HepG2 (cell line): ENCODE measurements around the gene IP6K3. TPM values are rescaled to one million over a fixed set of nuclear protein-coding genes. Genes with fewer than 3 reads are reported as not detected.

ENCODE experiments used
- BHLHE40 ChIP-seq: IDR thresholded peaks from 2 replicates; pipeline ENCODE4 v1.6.1; 2011; ENCODE audit warnings: low read length, improper control_type of control experiment
- DMTF1 ChIP-seq: sonication (generic); formaldehyde crosslinking; IDR thresholded peaks from 2 replicates; pipeline ENCODE4 v1.4.0; 2020; ENCODE audit warnings: mild to moderate bottlenecking, missing genetic modification reagents
- GPBP1L1 ChIP-seq: sonication (generic); formaldehyde crosslinking; IDR thresholded peaks from 2 replicates; pipeline ENCODE4 v1.5.0; 2020; ENCODE audit warnings: mild to moderate bottlenecking, missing genetic modification reagents
- KIAA2018 ChIP-seq: sonication (generic); formaldehyde crosslinking; IDR thresholded peaks from 2 replicates; pipeline ENCODE4 v1.5.0; 2020; ENCODE audit warnings: mild to moderate bottlenecking, missing genetic modification reagents, borderline replicate concordance
- RXRB ChIP-seq: IDR thresholded peaks from 2 replicates; pipeline ENCODE4 v1.6.1; 2016; ENCODE audit warnings: borderline replicate concordance, missing genetic modification reagents, missing compliant biosample characterization
- SP5 ChIP-seq: IDR thresholded peaks from 2 replicates; pipeline ENCODE4 v1.6.1; 2016; ENCODE audit warnings: low read depth, borderline replicate concordance
- TOE1 ChIP-seq: sonication (generic); formaldehyde crosslinking; IDR thresholded peaks from 2 replicates; pipeline ENCODE4 v1.4.0; 2020; ENCODE audit warnings: mild to moderate bottlenecking, missing genetic modification reagents
- TRAFD1 ChIP-seq: sonication (generic); formaldehyde crosslinking; IDR thresholded peaks from 2 replicates; pipeline ENCODE4 v1.5.1; 2020; ENCODE audit warnings: missing genetic modification reagents, mild to moderate bottlenecking, borderline replicate concordance
- ZBTB8A ChIP-seq: sonication (generic); formaldehyde crosslinking; IDR thresholded peaks from 2 replicates; pipeline ENCODE4 v1.4.0; 2020; ENCODE audit warnings: mild to moderate bottlenecking, low read depth, missing genetic modification reagents, borderline replicate concordance
- ZNF468 ChIP-seq: sonication (generic); formaldehyde crosslinking; IDR thresholded peaks from 2 replicates; pipeline ENCODE4 v1.8.0; 2022; ENCODE audit warnings: mild to moderate bottlenecking, moderate library complexity, missing genetic modification reagents
- ZNF530 ChIP-seq: sonication (generic); formaldehyde crosslinking; IDR thresholded peaks from 2 replicates; pipeline ENCODE4 v1.5.0; 2020; ENCODE audit warnings: low read depth, mild to moderate bottlenecking, missing genetic modification reagents
- ZNF549 ChIP-seq: sonication (generic); formaldehyde crosslinking; IDR thresholded peaks from 2 replicates; pipeline ENCODE4 v1.5.0; 2020; ENCODE audit warnings: missing genetic modification reagents
- ZNF747 ChIP-seq: sonication (generic); formaldehyde crosslinking; IDR thresholded peaks from 2 replicates; pipeline ENCODE4 v1.8.1; 2023; ENCODE audit warnings: missing genetic modification reagents, mild to moderate bottlenecking, borderline replicate concordance
- ZSCAN12 ChIP-seq: sonication (generic); formaldehyde crosslinking; IDR thresholded peaks from 2 replicates; pipeline ENCODE4 v1.9.0; 2021; ENCODE audit warnings: mild to moderate bottlenecking, missing genetic modification reagents
- polyA plus RNA-seq, 8 experiments: library from polyadenylated mRNA; depleted of rRNA in 3 of 8; stranded (reverse) in 7 of 8; unstranded in 1 of 8; fragments of >200 nt; fragmentation: Illumina TruSeq in 4 of 8; extraction: Trizol in 4 of 8; gene quantifications; 2 replicates each; pipeline versions ENCODE4 v1.2.1 to v1.2.3, GENCODE V29; 2011 to 2016; ENCODE audit warnings: low read depth in 4 of 8, missing spikeins in 1 of 8, mixed read lengths in 1 of 8; ENCODE audit not compliant: insufficient read depth in 1 of 8
- total RNA-seq, 5 experiments: library from RNA; depleted of rRNA; stranded (reverse); fragments of >200 nt; fragmentation: Illumina TruSeq; extraction: Trizol; gene quantifications; 2 replicates each; pipeline ENCODE4 v1.2.3, GENCODE V29; 2016; ENCODE audit warnings: low read depth in 1 of 5

IP6K3 gene
- total and polyA plus RNA-seq, 2 of the 13 experiments (the other 11 are each of a cell fraction or from before 2014, with no cell fraction given) = 0.11 to 0.18 TPM

GRCh38 chr6:33711140-33712129 lies 35.3 kb downstream of the IP6K3 start, which contains the start of gene UQCC2 (continued):
- TF ChIP-seq DMTF1 (CRISPR knock-in tag) = peak; percentile 92
- peak; percentile 56 for TF ChIP-seq SP5 (CRISPR knock-in tag)
- TF ChIP-seq ZSCAN12 (CRISPR knock-in tag) = no peak
- TF ChIP-seq GPBP1L1 (CRISPR knock-in tag) = no peak
- no peak; the same call in 1 of the 2 replicates for TF ChIP-seq ZNF468 (CRISPR knock-in tag)
- TF ChIP-seq RXRB = no peak
- no peak for TF ChIP-seq TRAFD1 (CRISPR knock-in tag)
- TF ChIP-seq ZNF549 (CRISPR knock-in tag) = no peak
- 0 out of 2 replicates have a peak, but pooled peaks have one; percentile 63 for TF ChIP-seq TOE1 (CRISPR knock-in tag)
- no peak for TF ChIP-seq ZNF530 (CRISPR knock-in tag)
- TF ChIP-seq ZBTB8A (CRISPR knock-in tag) = peak; percentile 74; the same call in 1 of the 2 replicates
- TF ChIP-seq ZNF747 (CRISPR knock-in tag) = peak; percentile 89
- peak; percentile 97 for TF ChIP-seq BHLHE40
- no peak for TF ChIP-seq KIAA2018 (CRISPR knock-in tag)
